Myocyte (in vitro differentiated cells): ENCODE measurements around the gene NOX3. TPM values are rescaled to one million over a fixed set of nuclear protein-coding genes. Genes with fewer than 3 reads are reported as not detected.
"Not testable (repeated sequence)": the region's sequence is repeated elsewhere in the genome, so short reads cannot be mapped to it uniquely, and the experiment has no call there.

Experiments used
- DNase-seq: peaks from one replicate; pipeline ENCODE4 v3.0.0-alpha.2; 2012; ENCODE audit warnings: low read depth
- total RNA-seq: library from RNA; depleted of rRNA; stranded (reverse); fragments of >200 nt; gene quantifications from 2 replicates; pipeline ENCODE4 v1.2.3, GENCODE V29; 2014

Gene NOX3
- total RNA-seq, 1 donor from 2014 or later = not detected

GRCh38 chr6:155375801-155376200 is 79.8 kb downstream of the NOX3 start:
- no peak for DNase-seq

- DNase-seq = no peak
Observed at GRCh38 chr6:155374681-155375080, 81.0 kb downstream of the NOX3 start.

GRCh38 chr6:155373276-155373675 is 82.4 kb downstream of the NOX3 start:
- DNase-seq = no peak

GRCh38 chr6:155372256-155372655 is 83.4 kb downstream of the NOX3 start:
- DNase-seq = no peak

- no peak for DNase-seq
Observed at GRCh38 chr6:155371230-155371629, 84.4 kb downstream of the NOX3 start.

- no peak for DNase-seq
Observed at GRCh38 chr6:155366325-155366724, 89.3 kb downstream of the NOX3 start.

- no peak for DNase-seq
Observed at GRCh38 chr6:155364844-155365437, 90.7 kb downstream of the NOX3 start.

- not testable (repeated sequence) for DNase-seq
Observed at GRCh38 chr6:155364021-155364420, 91.6 kb downstream of the NOX3 start.

- DNase-seq = not testable (repeated sequence)
Observed at GRCh38 chr6:155362968-155363632, 92.5 kb downstream of the NOX3 start.

GRCh38 chr6:155354167-155354566 is 101.5 kb downstream of the NOX3 start:
- DNase-seq = no peak

- no peak for DNase-seq
Observed at GRCh38 chr6:155352811-155353210, 102.8 kb downstream of the NOX3 start.

- DNase-seq = no peak
Observed at GRCh38 chr6:155352130-155352420, 103.6 kb downstream of the NOX3 start.

GRCh38 chr6:155351273-155352129 is 104.1 kb downstream of the NOX3 start:
- DNase-seq = no peak

- DNase-seq = no peak
Observed at GRCh38 chr6:155349956-155350355, 105.7 kb downstream of the NOX3 start.

GRCh38 chr6:155349129-155349528 is 106.5 kb downstream of the NOX3 start:
- DNase-seq = peak; percentile 68

GRCh38 chr6:155347800-155348199 is 107.8 kb downstream of the NOX3 start:
- no peak for DNase-seq

- no peak for DNase-seq
Observed at GRCh38 chr6:155346957-155347356, 108.7 kb downstream of the NOX3 start.

Other genes with a start within 250 kb of the NOX3 start
- 0.45 TPM in 1 of 2 replicates, not detected in the other for gene CLDN20, start 191.8 kb downstream of the NOX3 start, total RNA-seq
- 8.5 and 9.7 TPM in 2 replicates for gene TFB1M, start 141.4 kb downstream of the NOX3 start, total RNA-seq